Ovary (tissue), 3 donors: ENCODE measurements around the gene RNF181.

Experiments used
- POLR2A ChIP-seq: fragments of 450-650 bp; IDR thresholded peaks from one replicate; pipeline ENCODE4 v1.6.1; 2017; ENCODE audit warnings: antibody characterized with exemption, mild to moderate bottlenecking, moderate library complexity
- TF ChIP-seq, protein P1 (sequence below), 3 donors: fragments of 450-650 bp in 2 of 3; fragments of 200-600 bp in 1 of 3; IDR thresholded peaks; one replicate each; pipeline versions ENCODE4 v1.5.1 to v1.8.0; 2016 to 2022; ENCODE audit warnings: antibody characterized with exemption in 3 of 3, mild to moderate bottlenecking in 1 of 3
- donor health status: DM: no; HTN: no; CAD: no.

- TF ChIP-seq, protein P1, sequence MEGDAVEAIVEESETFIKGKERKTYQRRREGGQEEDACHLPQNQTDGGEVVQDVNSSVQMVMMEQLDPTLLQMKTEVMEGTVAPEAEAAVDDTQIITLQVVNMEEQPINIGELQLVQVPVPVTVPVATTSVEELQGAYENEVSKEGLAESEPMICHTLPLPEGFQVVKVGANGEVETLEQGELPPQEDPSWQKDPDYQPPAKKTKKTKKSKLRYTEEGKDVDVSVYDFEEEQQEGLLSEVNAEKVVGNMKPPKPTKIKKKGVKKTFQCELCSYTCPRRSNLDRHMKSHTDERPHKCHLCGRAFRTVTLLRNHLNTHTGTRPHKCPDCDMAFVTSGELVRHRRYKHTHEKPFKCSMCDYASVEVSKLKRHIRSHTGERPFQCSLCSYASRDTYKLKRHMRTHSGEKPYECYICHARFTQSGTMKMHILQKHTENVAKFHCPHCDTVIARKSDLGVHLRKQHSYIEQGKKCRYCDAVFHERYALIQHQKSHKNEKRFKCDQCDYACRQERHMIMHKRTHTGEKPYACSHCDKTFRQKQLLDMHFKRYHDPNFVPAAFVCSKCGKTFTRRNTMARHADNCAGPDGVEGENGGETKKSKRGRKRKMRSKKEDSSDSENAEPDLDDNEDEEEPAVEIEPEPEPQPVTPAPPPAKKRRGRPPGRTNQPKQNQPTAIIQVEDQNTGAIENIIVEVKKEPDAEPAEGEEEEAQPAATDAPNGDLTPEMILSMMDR (IDR thresholded peaks at IDR 0.05) = no peak
- no peak for TF ChIP-seq POLR2A
Measured at GRCh38 chr2:85597241-85597640, 1.7 kb downstream of the RNF181 start.
